ENCODE data around the gene GAPT. TPM values are rescaled to one million over a fixed set of nuclear protein-coding genes. Genes with fewer than 3 reads are reported as not detected.

The GAPT gene
- total and polyA plus RNA-seq, 3 donors from 2014 or later: 0.58 to 1.9 (median 0.62) TPM

- intact Hi-C loops (cut with DNase I; ENCODE audit: low total_unique reads): no loop called here
- no peak overlapping the region for H3K27ac ChIP-seq
- H3K36me3 ChIP-seq (ENCODE audit: low read depth, missing control alignments): no peaks in the 10 kb centered on the region
- no peak for DNase-seq
- no peak for TF ChIP-seq POLR2A (IDR thresholded peaks at IDR 0.05)
- TF ChIP-seq, protein P1, sequence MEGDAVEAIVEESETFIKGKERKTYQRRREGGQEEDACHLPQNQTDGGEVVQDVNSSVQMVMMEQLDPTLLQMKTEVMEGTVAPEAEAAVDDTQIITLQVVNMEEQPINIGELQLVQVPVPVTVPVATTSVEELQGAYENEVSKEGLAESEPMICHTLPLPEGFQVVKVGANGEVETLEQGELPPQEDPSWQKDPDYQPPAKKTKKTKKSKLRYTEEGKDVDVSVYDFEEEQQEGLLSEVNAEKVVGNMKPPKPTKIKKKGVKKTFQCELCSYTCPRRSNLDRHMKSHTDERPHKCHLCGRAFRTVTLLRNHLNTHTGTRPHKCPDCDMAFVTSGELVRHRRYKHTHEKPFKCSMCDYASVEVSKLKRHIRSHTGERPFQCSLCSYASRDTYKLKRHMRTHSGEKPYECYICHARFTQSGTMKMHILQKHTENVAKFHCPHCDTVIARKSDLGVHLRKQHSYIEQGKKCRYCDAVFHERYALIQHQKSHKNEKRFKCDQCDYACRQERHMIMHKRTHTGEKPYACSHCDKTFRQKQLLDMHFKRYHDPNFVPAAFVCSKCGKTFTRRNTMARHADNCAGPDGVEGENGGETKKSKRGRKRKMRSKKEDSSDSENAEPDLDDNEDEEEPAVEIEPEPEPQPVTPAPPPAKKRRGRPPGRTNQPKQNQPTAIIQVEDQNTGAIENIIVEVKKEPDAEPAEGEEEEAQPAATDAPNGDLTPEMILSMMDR (IDR thresholded peaks at IDR 0.05): no peak
- no peak overlapping the region for H3K4me3 ChIP-seq
- H3K9me3 ChIP-seq: no peaks in the 10 kb centered on the region
- no peaks in the 10 kb centered on the region for H3K4me1 ChIP-seq
- H3K27me3 ChIP-seq: no peaks in the 10 kb centered on the region
- WGBS, 2 donors: 89% methylated on average over 2 of the region's 2 CpGs
Observed at GRCh38 chr5:58543723-58544122, 52.5 kb downstream of the GAPT start.

- Histone ChIP-seq H3K36me3 (ENCODE audit: low read depth, missing control alignments) (no peaks in the 10 kb centered on the region), H3K27me3 (no peaks in the 10 kb centered on the region), H3K4me3 (no peak overlapping the region), H3K4me1 (no peaks in the 10 kb centered on the region), H3K9me3 (no peaks in the 10 kb centered on the region), H3K27ac (no peak overlapping the region)
- no peak for TF ChIP-seq POLR2A (IDR thresholded peaks at IDR 0.05)
- no peak for DNase-seq
- intact Hi-C loops (cut with DNase I; ENCODE audit: low total_unique reads): no loop called here
- 76 to 86% methylated on average over 1 of the region's 1 CpG for WGBS, 2 donors
Observed at GRCh38 chr5:58544195-58544594, 53.0 kb downstream of the GAPT start.

GRCh38 chr5:58544926-58545325, 53.7 kb downstream of the GAPT start:
- TF ChIP-seq, protein P1 (IDR thresholded peaks at IDR 0.05): no peak
- TF ChIP-seq POLR2A (IDR thresholded peaks at IDR 0.05): no peak
- Histone ChIP-seq H3K36me3 (ENCODE audit: low read depth, missing control alignments) (no peaks in the 10 kb centered on the region), H3K4me1 (no peaks in the 10 kb centered on the region), H3K27ac (no peak overlapping the region), H3K27me3 (no peaks in the 10 kb centered on the region), H3K9me3 (no peaks in the 10 kb centered on the region), H3K4me3 (no peak overlapping the region)
- no peak for DNase-seq
- intact Hi-C loops (cut with DNase I; ENCODE audit: low total_unique reads): no loop called here
- WGBS, 2 donors: 82% methylated on average over 2 of the region's 2 CpGs

- H3K27me3 ChIP-seq: no peaks in the 10 kb centered on the region
- H3K4me3 ChIP-seq: no peak overlapping the region
- H3K9me3 ChIP-seq: no peaks in the 10 kb centered on the region
- H3K36me3 ChIP-seq (ENCODE audit: low read depth, missing control alignments): no peaks in the 10 kb centered on the region
- H3K27ac ChIP-seq: no peak overlapping the region
- TF ChIP-seq, protein P1 (IDR thresholded peaks at IDR 0.05): no peak
- no peak for TF ChIP-seq POLR2A (IDR thresholded peaks at IDR 0.05)
- no peak for DNase-seq
- H3K4me1 ChIP-seq: no peaks in the 10 kb centered on the region
- intact Hi-C loops (cut with DNase I; ENCODE audit: low total_unique reads): no loop called here
Observed at GRCh38 chr5:58545912-58546311, 54.7 kb downstream of the GAPT start.

Small RNAs within 50 kb of the gene (microRNA-seq; reads per million reads assigned to microRNA genes)
- 0 reads per million in 2 donors for gene MIR548AE2 (ENCODE audit: borderline number of aligned reads in 2 of 2, borderline replicate concordance in 1 of 2)

Small RNAs within 50 kb of the gene (small RNA-seq; reads per million reads assigned to genes)
- 0 reads per million in 2 donors for gene MIR548AE2

Other genes with a start within 250 kb of the GAPT start
- 10 to 100 TPM; 55.3 to 88.4 TPM for gene PLK2, start 31.3 kb upstream of the GAPT start, total RNA-seq
- gene PLK2, start 31.3 kb upstream of the GAPT start, polyA plus RNA-seq (ENCODE audit: insufficient read depth, low read depth, low replicate concordance): 87.8 TPM
- gene RAB3C, start 91.6 kb downstream of the GAPT start, total RNA-seq: 1 to 10 TPM in 1 of 2 donors, under 1 TPM in 1; 0.47 to 1.8 TPM
- gene RAB3C, start 91.6 kb downstream of the GAPT start, polyA plus RNA-seq (ENCODE audit: insufficient read depth, low read depth, low replicate concordance): 2.5 TPM